NCI-H146 (cell line): ENCODE results near the gene KRT15.
"Not testable (repeated sequence)": the region's sequence is repeated elsewhere in the genome, so short reads cannot be mapped to it uniquely, and the experiment has no call there.

Experiments used
- DNase-seq: peaks from one replicate; lab custom pipeline; 2025; lab: John Stamatoyannopoulos, UW

Gene KRT15

DNA sequence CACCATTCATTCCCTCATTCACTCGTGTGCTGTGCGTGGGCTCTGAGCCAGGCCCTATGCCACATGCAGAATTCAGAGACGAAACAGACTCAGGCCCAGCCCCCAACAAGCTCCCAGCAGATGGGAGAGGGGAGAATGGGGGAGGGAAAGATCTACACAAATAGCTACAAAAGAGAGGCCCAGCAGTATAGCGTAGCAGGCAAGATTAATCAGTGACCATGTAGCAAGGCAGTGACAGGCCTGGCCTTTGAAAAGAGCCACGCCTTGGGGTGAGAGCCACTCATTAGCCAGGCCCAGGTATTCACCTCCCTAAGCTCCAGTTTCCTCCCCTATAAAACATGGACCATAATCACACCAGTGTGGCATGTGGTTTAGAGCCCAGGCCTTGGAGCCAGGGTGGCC, 25.8 kb upstream of the KRT15 start:
- DNase-seq = no peak

DNA sequence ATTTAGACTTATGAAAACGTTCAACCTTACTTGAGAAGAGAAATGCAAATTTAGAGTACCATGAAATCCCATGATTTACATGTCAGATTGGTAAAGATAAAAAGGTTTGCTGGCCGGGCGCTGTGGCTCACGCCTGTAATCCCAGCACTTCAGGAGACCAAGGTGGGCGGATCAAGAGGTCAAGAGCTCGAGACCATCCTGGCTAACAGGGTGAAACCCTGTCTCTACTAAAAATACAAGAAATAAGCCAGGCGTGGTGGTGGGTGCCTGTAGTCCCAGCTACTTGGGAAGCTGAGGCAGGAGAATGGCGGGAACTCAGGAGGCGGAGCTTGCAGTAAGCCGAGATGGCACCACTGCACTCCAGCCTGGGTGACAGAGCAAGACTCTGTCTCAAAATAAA, 24.1 kb upstream of the KRT15 start:
- not testable (repeated sequence) for DNase-seq

DNA sequence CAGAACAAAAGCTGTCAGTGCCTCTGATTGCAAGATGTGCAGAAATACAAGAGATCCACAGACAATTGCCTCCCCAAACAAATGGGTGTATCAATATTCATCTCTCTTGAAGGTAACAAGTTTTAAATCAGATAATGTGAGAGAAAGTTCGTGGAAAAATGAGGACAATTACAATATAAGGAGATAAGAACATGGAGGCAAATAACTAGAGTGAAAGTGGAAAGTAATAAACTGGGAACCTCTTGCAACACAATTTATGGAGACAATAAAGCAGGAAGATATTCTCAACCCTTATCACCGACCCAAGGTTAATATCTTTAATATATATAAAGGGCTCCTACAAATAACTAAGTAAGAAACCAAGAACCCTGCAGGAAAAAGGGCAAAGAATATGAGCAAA, 23.7 kb upstream of the KRT15 start:
- no peak for DNase-seq

DNA sequence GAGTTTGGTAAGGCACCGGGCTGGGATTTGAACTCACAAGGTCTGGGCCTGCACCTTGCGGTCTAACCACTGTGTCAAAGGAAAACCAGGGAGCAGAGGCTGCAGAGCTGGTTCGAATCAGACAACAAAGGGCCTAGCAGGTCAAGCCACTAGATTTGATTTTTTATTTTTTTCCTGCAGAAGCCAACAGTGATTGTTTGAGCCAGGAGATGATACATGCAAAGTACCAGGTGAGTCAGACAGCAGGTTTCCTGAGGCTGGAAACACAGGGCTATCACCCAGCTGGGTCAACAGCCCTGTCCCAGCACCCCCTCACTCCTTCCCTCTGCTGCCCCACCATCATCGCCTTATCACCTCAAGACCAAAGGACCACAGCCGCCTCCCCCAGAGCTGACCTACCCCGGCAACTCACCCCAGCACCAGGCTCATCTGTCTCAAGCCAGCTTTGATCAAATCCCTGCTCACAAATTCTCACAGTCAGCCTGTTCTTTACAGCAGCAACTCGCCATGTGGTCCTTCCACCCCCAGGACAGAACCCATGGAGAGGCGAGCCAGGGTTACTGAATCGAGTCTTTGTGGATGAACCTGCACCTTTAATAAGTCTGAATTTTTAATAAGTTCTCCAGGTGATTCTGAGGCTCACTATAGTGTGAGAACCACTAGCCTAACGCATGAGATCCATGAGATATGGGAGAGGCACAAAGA, 22.4 kb upstream of the KRT15 start:
- peak; percentile 76 for DNase-seq

DNA sequence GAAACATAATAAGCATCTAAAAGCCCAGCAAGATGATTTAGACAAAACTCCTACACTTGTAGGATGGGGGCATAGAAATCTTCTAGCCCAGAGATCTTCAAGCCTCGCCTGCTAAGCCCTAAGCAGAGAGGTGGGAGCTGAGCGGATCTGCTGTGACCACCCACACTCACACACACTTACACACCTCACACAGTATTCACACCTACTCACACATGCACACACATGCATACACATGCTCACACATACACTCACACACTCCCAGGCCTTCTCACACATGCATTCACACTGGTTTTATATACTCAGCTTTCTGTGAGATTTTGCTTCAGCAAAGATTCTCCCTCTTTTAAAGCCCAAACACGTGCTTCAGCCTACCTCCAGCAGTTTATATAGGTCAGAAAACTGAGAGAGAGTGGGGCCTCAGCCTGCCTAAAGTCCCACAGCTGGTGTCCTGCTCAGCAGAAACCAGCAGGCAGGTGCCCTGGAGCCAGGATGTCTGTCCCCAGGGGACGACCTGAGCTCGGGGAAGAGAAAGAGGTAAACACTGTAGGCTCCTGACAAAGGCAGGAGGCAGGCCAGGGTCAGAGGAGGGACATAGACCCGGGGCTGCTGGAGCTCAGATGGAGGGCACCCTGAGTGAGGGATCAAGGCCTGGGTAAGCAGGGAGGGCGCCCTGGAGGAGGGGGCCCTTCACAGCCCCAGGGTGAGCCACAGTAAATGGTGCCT, 21.4 kb upstream of the KRT15 start:
- peak; percentile 84 for DNase-seq

DNA sequence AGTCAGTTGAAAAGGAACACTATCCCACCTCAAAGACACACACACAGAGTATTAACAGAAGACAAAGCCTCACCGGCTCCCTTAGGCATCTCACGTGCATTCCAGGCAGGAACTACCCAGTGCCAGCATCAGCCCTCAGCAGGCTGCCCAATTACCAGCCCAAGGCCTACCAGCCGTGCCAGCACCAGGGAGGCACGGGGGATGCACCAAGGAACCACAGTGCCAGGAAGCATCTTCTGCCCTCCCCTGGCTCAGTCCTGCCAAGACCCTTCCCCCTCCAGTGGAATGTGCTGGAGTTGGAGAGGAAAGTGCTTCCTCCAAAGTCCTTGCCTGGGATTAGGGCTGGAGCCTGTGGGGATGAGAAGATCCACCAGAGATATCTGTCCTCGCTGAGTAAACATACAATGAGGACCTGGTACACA, 20.4 kb upstream of the KRT15 start:
- DNase-seq = peak; percentile 21

DNA sequence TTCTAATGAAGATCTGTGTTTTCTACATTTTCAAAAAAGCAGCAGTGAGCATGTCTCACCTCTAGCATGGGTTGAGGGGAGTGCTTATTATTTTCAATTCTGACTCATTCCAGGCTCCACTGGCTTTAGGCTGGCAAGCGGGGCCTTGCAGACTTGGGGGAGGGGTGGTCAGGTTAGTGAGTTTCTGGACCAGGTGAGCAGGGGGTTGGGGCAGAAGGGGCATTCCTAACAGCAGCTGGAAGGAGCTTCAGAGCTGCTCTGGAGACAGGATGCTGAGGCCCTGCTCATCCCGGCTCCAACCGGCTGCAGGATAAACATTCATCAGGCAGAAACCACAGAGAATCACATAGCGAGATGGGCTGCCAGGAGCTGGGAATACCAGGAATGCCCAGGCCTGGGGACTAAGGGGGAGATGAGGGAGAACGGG, 19.9 kb upstream of the KRT15 start:
- peak; percentile 12 for DNase-seq

DNA sequence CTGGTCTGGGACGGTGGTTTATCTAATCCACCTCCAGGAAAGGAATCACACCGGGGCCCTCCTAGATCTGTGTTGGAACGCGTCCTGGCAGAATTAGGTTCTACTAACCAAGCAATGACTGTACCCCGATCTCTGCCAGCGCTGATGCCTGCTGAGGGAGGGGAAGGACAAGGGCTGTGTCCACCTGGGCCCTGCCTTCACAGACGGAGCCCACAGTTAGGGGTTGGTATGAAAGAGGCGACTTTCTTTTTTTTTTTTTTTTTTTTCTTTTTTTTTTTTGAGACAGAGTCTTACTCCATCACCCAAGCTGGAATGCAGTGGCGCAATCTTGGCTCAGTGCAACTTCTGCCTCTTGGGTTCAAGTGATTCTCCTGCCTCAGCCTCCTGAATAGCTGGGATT, 19.3 kb upstream of the KRT15 start:
- DNase-seq = no peak

DNA sequence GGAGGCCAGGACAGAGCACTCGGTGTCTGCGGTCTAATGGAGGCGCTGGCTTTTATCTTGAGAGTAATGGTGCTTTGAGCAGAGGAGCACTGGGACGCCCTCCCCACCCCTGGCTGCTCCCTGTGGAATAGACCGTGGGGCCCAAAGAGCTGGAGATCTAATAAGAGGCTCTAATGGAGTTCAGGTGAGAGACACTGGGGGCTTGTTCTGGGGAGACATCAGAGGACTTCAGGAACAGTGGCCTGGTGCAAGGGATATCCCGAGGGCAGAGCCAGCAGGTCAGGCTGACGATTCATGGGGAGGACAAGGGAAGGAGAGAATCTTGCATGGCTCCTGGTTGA, 18.9 kb upstream of the KRT15 start:
- DNase-seq = no peak

DNA sequence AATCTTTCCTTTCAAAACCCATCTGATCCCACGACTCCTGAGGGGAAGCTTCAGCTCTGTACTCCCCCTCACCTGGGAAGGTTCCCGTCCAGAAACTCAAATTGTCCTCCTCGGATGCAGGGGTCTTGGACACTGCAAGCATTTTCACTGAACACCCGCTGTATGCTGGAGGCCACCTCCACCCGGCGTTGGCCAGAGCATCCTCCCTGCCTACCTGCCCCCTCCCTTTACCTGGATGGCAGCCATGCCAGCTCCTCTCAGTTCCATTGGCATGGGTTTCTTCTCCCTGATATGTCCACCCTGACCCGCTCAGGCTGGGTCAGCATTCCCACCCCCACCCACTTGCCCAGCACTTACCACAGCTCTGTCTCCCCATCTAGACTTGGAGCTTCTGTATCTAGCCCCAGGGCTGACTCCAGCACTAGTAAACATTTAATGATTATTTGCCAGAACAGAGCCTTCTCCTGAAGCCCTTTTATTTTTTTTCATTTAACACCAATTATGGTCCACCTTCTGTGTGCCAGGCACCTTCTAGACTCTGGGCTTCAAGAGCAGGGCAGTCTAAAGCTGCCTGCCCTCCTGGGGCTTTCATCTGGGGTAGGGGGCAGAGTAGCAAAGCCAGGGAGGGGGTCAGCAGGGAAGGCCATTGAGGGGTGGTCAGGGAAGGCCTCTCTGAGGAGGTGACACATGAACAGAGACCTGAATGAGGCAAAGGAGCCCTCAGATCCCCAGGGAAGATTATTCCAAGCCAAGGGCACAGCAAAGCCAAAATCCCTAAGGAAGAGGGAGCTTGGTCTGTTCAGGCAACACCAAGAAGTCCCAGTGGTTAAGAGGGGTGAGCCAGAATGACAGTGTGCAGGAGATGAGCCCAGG, 18.3 kb upstream of the KRT15 start:
- DNase-seq = no peak

DNA sequence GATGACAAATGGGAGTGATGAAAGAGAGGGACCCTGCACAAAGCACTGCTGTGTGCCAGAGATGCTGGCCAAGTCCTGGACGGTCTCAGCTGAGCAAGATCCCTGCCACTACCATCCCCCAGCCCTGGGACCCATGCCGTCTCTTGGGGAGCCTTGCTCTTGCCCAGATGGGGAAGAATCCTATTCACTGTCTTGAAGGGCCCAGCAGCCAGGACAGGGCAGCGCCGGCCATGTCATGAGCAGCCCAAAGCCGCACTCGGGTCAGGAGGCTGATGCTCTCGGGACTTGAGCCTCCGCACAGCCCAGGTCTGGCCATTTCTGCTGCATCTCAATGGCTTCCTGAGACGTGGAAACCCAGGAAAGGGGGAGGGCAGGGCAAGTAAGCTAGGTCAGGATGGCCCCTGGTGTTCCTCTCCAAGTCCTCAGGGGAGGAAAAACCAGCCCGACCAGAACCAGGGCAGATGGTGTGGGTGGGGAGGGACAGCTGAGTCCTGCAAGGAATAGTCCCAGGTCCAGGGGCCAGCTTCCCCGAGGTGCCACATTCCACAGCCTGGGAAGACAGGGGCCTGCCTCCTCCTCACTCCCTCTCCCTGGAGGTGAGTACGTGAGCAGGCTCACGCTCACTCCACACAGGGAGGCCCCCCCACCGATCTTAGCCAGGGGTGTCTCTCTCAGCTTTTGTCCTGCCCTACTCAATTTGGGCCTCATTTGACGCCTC, 17.2 kb upstream of the KRT15 start:
- no peak for DNase-seq

DNA sequence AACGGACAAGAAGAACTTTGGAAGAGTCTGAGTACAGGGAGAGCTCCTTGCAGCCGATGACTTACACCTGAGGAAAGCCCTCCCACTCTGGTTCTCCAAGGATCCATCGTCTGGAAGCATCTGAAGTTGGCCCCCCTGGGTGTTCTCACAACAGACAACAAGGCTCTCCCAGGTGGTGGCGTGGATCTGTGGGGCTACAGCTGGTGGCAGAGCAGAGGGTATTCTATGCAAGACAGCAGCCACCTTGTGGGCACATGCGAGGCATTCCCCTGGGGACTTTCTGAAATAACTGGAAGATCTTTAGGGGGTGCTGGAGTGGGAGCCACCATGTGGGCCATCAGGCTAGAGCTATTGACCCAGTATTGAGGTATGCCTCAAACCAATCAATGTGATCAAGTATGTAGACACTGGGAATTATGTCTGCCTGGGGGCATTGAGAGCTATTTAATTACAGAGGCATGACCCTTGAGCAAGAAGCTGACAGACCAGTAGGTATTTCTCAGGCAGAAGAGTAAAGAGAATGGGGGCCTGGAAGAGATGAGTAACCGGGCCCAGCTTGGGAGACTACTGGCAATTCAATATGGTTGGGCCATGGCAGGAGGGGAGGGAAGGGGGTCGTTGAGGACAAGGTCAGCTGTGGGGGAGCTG, 16.3 kb upstream of the KRT15 start:
- DNase-seq = no peak

DNA sequence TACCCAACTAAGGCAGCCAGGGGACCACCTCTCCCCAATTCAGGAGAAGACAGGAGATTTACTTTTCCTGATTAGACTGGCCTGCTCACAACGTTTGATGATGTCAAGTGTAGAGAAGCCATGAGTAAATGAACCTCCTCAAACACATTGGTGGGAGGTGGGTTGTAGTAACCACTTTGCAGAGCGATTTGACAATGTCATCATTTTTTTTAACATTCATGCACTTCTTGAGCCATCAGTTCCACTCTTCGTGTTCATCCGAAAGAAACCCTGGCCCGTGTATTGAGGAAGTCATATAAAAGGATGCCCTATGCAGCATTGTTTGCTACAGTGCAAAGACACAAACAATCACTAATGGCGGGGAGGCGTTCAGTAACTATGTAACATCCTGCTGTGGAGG, 14.9 kb upstream of the KRT15 start:
- no peak for DNase-seq

DNA sequence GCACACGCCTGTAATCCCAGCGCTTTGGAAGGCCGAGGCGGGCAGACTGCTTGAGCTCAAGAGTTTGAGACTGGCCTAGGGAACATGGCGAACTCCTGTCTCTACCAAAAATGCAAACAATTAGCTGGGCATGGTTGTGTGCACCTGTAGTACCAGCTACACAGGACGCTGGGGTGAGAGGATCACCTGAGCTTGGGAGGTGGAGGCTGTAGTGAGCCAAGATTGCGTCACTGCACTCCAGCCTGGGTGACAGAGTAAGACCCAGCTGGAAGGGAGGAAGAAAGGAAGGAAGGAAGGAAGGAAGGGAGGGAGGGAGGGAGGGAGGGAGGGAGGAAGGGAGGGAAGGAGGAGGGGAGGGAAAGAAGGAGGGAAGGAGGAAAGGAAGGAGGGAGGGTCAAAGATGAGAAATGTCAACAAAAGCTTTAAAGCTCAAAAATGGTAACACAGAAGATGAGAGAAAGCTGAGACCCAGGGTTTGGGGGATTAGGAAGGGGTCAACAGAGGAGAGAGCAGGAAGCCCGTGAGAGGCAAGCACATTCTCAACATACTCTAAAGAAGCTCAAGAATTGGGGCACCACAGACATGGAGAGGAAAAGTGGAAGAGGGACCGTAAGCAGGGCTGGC, 14.4 kb upstream of the KRT15 start:
- DNase-seq = no peak

DNA sequence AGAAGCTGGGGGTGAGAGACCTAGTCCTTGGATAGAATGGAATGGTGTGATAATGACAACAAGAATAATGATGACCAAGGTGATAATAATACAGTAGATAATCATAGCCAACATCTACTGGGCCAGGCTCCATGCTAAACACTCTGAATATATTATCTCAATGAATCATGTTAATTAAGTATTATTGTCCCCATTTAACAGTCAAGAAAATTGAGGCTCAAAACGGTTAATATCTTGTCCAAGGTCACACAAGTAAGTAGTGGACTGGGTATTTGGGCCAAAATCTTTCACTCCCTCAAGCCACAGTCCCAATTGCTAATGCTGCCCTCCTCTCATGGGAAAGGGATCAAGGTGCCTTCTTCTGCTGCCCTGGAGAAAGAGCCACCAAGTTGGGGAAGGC, 13.3 kb upstream of the KRT15 start:
- no peak for DNase-seq

DNA sequence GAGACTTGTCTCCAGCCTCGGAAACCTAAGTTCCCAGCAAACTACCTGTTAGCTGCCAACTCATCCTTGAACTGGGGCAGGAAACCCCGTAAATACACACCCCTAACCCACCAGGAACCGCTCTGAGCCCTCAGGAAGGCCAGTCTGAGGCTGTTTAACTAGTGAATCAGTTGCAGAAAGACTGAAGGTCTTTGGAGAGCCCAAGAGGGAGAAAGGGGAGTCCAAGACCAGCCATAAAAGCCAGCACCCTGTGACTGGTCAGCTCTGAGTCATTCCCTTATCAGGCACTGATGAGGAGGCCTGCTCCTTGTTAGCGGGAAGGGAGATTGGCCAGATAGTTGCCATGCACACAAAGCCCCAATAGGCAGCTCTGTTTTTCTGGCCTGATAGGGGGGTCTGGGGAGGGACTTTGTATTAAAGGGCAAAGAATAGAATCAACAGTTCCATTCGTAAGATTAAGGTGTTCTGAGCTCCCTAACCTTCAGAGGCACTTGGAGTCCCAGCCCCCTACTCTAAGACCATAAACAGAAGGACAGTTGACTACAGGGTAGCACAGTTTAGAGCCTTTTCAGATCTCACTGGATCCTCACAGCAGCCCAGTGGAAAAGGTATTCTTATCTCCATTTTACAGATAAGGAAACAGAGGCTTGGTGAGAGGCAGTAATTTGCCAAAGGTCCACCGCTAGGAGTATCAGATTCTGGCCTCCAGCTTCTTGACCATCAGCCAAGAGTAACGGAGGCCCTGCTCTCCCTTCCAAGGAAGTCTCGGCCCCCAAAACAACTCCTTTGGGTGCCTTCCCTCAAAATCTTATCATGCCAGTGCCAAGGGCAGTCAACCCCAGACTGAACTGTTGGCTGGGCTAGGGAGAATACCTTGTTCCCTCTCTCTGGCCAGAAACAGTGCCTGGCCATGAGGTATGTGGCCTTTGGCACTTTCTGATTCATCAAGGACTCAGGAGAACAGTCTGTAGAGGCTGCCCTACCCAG, 11.7 kb upstream of the KRT15 start:
- peak; percentile 38 for DNase-seq

DNA sequence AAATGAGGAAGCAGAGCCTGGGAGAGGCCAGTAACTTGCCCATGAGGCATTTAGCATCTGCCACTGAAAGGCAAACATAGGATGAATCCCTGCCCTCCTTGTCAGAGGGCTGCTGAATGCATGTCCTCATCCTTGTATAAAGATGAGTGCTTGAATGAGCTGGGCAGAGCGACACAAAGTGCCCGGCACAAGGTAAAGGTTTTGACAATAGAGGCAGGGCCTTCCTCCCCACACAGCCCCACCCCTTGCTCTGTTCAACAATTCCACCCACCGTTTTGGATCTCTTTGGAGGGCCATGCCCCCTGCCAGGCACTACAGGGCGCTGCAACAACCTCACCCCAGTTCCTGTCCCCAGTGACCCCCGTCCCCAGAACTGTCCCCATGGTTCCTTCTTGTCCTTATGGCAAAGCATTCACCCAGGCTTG, 10.8 kb upstream of the KRT15 start:
- DNase-seq = peak; percentile 43

DNA sequence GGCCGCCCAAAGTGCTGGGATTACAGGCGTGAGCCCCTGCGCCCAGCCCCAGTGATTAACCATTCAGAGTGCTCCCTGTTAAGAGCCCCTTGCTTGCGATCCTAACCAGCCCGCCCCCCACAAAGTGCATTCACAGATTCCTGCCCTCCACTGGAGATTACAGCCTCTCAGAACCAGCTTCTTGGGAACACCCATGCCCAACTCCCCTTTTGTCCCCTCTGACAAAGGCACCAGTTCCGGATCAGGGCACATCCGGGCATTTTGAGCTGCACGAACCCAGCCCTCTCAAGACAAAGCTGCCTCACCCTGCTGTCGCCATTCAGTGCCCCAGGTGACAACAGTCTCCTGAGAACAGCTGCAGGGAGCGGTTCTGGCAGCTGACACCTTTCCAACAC, 10.3 kb upstream of the KRT15 start:
- peak; percentile 74 for DNase-seq

DNA sequence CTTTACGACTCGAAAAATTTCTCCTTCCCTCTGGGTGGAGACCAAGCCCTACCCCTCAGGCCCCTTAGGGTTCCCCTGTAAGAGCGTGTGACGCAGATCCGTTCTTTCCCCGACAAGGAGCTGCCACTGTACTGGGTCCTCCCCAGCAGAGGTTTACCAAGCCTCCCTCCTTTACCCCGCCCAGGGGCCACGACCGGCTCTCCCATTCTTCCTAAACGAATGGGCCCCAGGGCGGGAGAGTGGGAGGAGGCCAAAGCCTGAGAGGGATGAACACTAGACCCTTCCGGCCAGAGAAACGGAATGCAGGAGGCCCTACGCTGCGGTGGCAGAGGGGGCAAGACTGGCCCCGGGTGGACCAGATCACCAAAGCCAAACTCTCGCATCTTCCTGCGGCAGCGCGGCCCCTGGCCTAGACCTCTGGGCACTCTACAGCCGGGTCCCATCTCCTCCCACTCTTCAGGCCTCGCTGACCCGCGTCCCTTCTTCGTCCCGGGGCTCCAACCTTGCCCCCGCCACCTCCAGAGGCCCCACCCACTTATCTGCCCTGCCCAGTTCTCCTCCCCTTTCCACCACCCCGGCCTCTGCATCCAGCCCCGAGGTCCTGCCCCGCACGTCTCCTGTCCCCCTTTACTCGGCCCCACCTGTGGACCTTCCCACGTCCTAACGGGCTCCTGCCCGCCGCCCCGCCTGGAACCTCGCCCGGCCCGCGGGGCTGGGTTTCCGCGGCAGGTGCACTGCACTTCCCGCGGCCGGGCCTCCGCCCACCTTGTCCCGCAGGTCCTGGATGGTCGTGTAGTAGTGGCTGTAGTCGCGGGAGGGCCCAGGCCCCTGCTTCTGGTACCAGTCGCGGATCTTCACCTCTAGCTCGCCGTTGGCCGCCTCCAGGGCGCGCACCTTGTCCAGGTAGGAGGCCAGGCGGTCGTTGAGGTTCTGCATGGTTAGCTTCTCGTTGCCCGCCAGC, 8.7 kb upstream of the KRT15 start:
- peak; percentile 65 for DNase-seq
